GM12878 (cell line): Measurements from ENCODE around the gene SHC4. TPM values are rescaled to one million over a fixed set of nuclear protein-coding genes. Genes with fewer than 3 reads are reported as not detected.

ENCODE experiments used
- ATAC-seq: fragments of 200-7000 bp; cut with Tn5 transposase; 3 replicates; pipeline ENCODE4 v1.9.1; 2020; ENCODE audit warnings: mild to moderate bottlenecking, moderate library complexity
- BruUV-seq: library from RNA; stranded (reverse); fragments of 400-500 nt; replicated peaks from 2 replicates; lab custom pipeline; 2021; lab: Mats Ljungman, UMichigan
- CTCF ChIA-PET: fragments of 300-600 bp; sonication (Branson Sonifier 250); formaldehyde crosslinking; extraction: SDS; loops from one replicate; lab custom pipeline; 2021; ENCODE audit warnings: inconsistent platforms; lab: Yijun Ruan, JAX
- POLR2A ChIA-PET: fragments of 350-600 bp; formaldehyde crosslinking; extraction: SDS; loops from one replicate; lab custom pipeline; 2021; ENCODE audit warnings: inconsistent platforms; lab: Charles Lee
- RAD21 ChIA-PET: fragments of 300-600 bp; sonication (Branson Sonifier 250); formaldehyde crosslinking; loops from one replicate; lab custom pipeline; 2023; ENCODE audit warnings: antibody characterized with exemption; ENCODE audit not compliant: unreplicated experiment; lab: Charles Lee
- SMC1A ChIA-PET: fragments of 300-600 bp; sonication (Branson Sonifier 250); formaldehyde crosslinking; loops from one replicate; lab custom pipeline; 2023; ENCODE audit not compliant: unreplicated experiment, uncharacterized antibody; lab: Charles Lee
- DNase-seq: peaks from one replicate; pipeline ENCODE4 v3.0.0-alpha.2; 2011; ENCODE audit warnings: low read depth, low spot score
- FAIRE-seq: peaks from 3 replicates; lab custom pipeline; 2011; peaks lifted over from hg19 to GRCh38; lab: Jason Lieb, UNC
- H2AFZ ChIP-seq: 2 replicates; pipeline ENCODE4 v1.6.0; 2011; ENCODE audit warnings: low read depth, low read length, control low read depth; ENCODE audit not compliant: control insufficient read depth
- H3K27ac ChIP-seq: 2 replicates; pipeline ENCODE4 v1.5.1; 2011; ENCODE audit warnings: control low read depth; ENCODE audit not compliant: control insufficient read depth, insufficient read depth
- H3K27me3 ChIP-seq, 2 experiments: replicated peaks in 1 of 2; 2 replicates each; pipeline versions ENCODE4 v1.6.0 to v1.6.1; 2011; ENCODE audit warnings: low read length in 1 of 2; ENCODE audit not compliant: control insufficient read depth in 2 of 2, insufficient read depth in 2 of 2
- H3K36me3 ChIP-seq, 2 experiments: 2 replicates each; pipeline ENCODE4 v1.5.1; 2011; ENCODE audit warnings: low read length in 1 of 2; ENCODE audit not compliant: control insufficient read depth in 2 of 2, insufficient read depth in 2 of 2
- H3K4me1 ChIP-seq: 2 replicates; pipeline ENCODE4 v1.6.1; 2011; ENCODE audit warnings: mild to moderate bottlenecking, low read length, moderate library complexity, mixed read lengths; ENCODE audit not compliant: control insufficient read depth, insufficient read depth
- H3K4me2 ChIP-seq: 2 replicates; pipeline ENCODE4 v1.6.0; 2011; ENCODE audit warnings: control low read depth; ENCODE audit not compliant: control insufficient read depth, insufficient read depth
- H3K4me3 ChIP-seq: fragments of 200-600 bp; sonication (generic); 2 replicates; pipeline ENCODE4 v1.5.1; 2016
- H3K79me2 ChIP-seq: 2 replicates; pipeline ENCODE4 v1.6.0; 2011; ENCODE audit warnings: low read length; ENCODE audit not compliant: control insufficient read depth, insufficient read depth
- H3K9ac ChIP-seq: 2 replicates; pipeline ENCODE4 v1.8.0; 2011; ENCODE audit warnings: low read length, control low read depth, mixed read lengths; ENCODE audit not compliant: control insufficient read depth, insufficient read depth
- H3K9me3 ChIP-seq: replicated peaks from 3 replicates; pipeline ENCODE4 v1.5.1; 2011; ENCODE audit warnings: mild to moderate bottlenecking, low read length; ENCODE audit not compliant: control insufficient read depth, insufficient read depth
- H4K20me1 ChIP-seq: 2 replicates; pipeline ENCODE4 v1.6.0; 2011; ENCODE audit not compliant: control insufficient read depth, insufficient read depth
- BHLHE40 ChIP-seq, 2 experiments: fragments of 450-650 bp in 1 of 2; IDR thresholded peaks; 2 replicates each; pipeline ENCODE4 v1.6.1; 2011 to 2017; ENCODE audit warnings: low read depth in 2 of 2, borderline replicate concordance in 1 of 2, improper control_type of control experiment in 1 of 2, low read length in 1 of 2, mild to moderate bottlenecking in 1 of 2
- NRF1 ChIP-seq: conservative IDR thresholded peaks from 2 replicates; pipeline ENCODE4 v1.6.1; 2011; ENCODE audit warnings: mild to moderate bottlenecking, low read depth, low read length, improper control_type of control experiment
- PML ChIP-seq: IDR thresholded peaks from 2 replicates; pipeline ENCODE4 v1.6.1; 2012; ENCODE audit warnings: low read length, inconsistent platforms
- ZBTB33 ChIP-seq: fragments of 450-650 bp; IDR thresholded peaks from 2 replicates; pipeline ENCODE4 v1.6.1; 2017; ENCODE audit warnings: mild to moderate bottlenecking
- WGBS: methylation state at CpG from one replicate; pipeline ENCODE4 v1.1.6; 2016; ENCODE audit warnings: low lambda C conversion rate; ENCODE audit not compliant: insufficient replicate concordance, insufficient coverage; ENCODE audit errors: missing lambda C conversion rate; 5-methylcytosine and 5-hydroxymethylcytosine counted together
- in situ Hi-C: fragments of 300-500 bp; cut with MboI; formaldehyde crosslinking; loops from 9 replicates; pipeline ENCODE4 v1.14.3; 2018; ENCODE audit warnings: mixed read lengths
- intact Hi-C: fragments of 100-400 bp; cut with micrococcal nuclease; formaldehyde crosslinking; loops from one replicate; pipeline ENCODE4 v1.14.2; 2022; ENCODE audit not compliant: unreplicated experiment
- polyA plus RNA-seq, 11 experiments: library from polyadenylated mRNA; depleted of rRNA in 4 of 11; unstranded in 6 of 11; stranded (reverse) in 5 of 11; fragments of >200 nt; fragmentation: Nextera tagmentation in 4 of 11; fragmentation: Illumina TruSeq in 1 of 11; extraction: Ambion mirVana in 4 of 11; extraction: Trizol in 1 of 11; gene quantifications; 1 replicate in 1 of 11; 2 replicates in 10 of 11; pipeline versions ENCODE4 v1.2.1 to v1.2.3, GENCODE V29; 2011 to 2016; ENCODE audit warnings: inconsistent platforms in 2 of 11, missing spikeins in 2 of 11, low read depth in 1 of 11
- total RNA-seq, 4 experiments: library from RNA; depleted of rRNA in 3 of 4; stranded (reverse); fragments of >200 nt in 3 of 4; fragmentation: Illumina TruSeq in 1 of 4; extraction: Trizol in 1 of 4; gene quantifications; 2 replicates each; pipeline versions ENCODE4 v1.2.1 to v1.2.3, GENCODE V29; 2013 to 2021
- TF ChIP-seq, protein P1 (sequence below): fragments of 450-650 bp; IDR thresholded peaks from 2 replicates; pipeline ENCODE4 v1.6.1; 2016; ENCODE audit warnings: mild to moderate bottlenecking

The SHC4 gene
- total and polyA plus RNA-seq, 10 of the 15 experiments (the other 5 are each of a cell fraction or from before 2014, with no cell fraction given) = 0.04 to 0.87 (median 0.14) TPM

GRCh38 chr15:48782911-48783310 lies 180.8 kb downstream of the SHC4 start:
- Histone ChIP-seq H3K36me3 (peaks cover 3 to 6% of the 10 kb centered on the region in 2 experiments), H3K4me2 (no peak overlapping the region), H2AFZ (no peak overlapping the region), H3K27ac (no peak overlapping the region), H3K4me3 (no peak overlapping the region), H3K27me3 (no peaks in the 10 kb centered on the region), H3K79me2 (no peaks in the 10 kb centered on the region), H3K9me3 (no peaks in the 10 kb centered on the region), H3K9ac (no peak overlapping the region), H3K4me1 (no peaks in the 10 kb centered on the region), H4K20me1 (no peaks in the 10 kb centered on the region)
- ATAC-seq = peak; percentile 28; the same call in 1 of the 3 replicates
- TF ChIP-seq BHLHE40 (IDR thresholded peaks at IDR 0.05; ENCODE audit: borderline replicate concordance in 1 of 2, low read depth in 2 of 2, low read length in 1 of 2) (peak in 1 of 2 experiments; percentile 8; a peak in 1 of 4 replicates), NRF1 (no peak), ZBTB33 (peak; percentile 38; the same call in 1 of the 2 replicates), PML (no peak)
- TF ChIP-seq, protein P1, sequence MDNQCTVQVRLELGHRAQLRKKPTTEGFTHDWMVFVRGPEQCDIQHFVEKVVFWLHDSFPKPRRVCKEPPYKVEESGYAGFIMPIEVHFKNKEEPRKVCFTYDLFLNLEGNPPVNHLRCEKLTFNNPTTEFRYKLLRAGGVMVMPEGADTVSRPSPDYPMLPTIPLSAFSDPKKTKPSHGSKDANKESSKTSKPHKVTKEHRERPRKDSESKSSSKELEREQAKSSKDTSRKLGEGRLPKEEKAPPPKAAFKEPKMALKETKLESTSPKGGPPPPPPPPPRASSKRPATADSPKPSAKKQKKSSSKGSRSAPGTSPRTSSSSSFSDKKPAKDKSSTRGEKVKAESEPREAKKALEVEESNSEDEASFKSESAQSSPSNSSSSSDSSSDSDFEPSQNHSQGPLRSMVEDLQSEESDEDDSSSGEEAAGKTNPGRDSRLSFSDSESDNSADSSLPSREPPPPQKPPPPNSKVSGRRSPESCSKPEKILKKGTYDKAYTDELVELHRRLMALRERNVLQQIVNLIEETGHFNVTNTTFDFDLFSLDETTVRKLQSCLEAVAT = 0 out of 2 replicates have a peak, but pooled peaks have one; percentile 49
- ChIA-PET CTCF (no interaction called here), SMC1A (interaction anchor here (1.1 to 1.2 kb wide), 3 partner anchors 10 to 21 kb away, joined by 3 to 4 read pairs (median 4); no protein-coding TSS in a partner anchor), RAD21 (interaction anchor here (0.8 kb wide), 1 partner anchor 28 kb away, joined by 3 read pairs; the partner anchor contains the start of gene CEP152), POLR2A (no interaction called here)
- intact Hi-C loops = no loop called here
- 98% methylated on average over 2 of the region's 2 CpGs for WGBS
- in situ Hi-C loops = no loop called here
- FAIRE-seq = no peak
- DNase-seq = no peak
- BruUV-seq = no TSS peak
